Astrocyte of the hippocampus (primary cell): ENCODE results near the gene RHOB.
A peak's percentile ranks its signal among the peaks of the same experiment; 100 is the strongest.

ENCODE experiments used
- DNase-seq: peaks from one replicate; pipeline ENCODE4 v3.0.0; 2011; ENCODE audit warnings: low read depth, low spot score

RHOB gene

GRCh38 chr2:20436716-20437470 lies 10.0 kb upstream of the RHOB start:
- DNase-seq = no peak

- peak; percentile 62 for DNase-seq
Observed at GRCh38 chr2:20438334-20439192, 8.3 kb upstream of the RHOB start.

DNA sequence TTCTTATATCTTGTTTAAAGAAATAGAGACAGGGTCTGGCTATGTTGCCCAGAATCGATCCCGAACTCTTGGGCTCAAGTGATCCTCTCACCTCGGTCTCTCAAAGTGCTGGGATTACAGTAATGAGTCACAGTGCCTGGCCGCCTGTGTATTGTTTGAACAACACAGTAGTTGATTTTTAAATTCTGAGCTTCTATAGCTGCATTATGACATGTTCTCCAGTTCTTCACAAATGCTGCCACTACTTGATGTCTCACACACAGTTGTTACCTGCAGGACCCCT lies 7.7 kb upstream of the RHOB start:
- peak; percentile 48 for DNase-seq

DNA sequence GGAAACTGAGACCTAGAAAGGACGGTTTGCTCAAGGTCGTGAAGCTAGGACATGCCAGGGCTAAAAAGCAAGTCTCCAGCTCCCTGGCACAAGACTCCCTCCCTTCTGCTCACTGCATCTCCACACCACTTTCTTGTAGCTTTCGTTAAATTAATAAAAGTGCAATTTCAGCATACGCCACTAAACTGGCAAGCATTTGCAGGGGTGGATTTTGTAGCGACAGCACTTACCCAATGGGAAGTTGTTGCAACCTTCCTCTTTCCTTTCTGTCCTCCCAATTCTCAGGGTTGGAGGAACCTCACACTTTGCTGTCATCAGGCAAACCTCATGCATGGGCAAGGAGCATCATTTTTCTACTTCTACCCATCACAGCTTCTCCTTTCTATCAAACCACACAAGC lies 7.4 kb upstream of the RHOB start:
- no peak for DNase-seq

GRCh38 chr2:20440001-20440560 lies 6.8 kb upstream of the RHOB start:
- DNase-seq = no peak

DNA sequence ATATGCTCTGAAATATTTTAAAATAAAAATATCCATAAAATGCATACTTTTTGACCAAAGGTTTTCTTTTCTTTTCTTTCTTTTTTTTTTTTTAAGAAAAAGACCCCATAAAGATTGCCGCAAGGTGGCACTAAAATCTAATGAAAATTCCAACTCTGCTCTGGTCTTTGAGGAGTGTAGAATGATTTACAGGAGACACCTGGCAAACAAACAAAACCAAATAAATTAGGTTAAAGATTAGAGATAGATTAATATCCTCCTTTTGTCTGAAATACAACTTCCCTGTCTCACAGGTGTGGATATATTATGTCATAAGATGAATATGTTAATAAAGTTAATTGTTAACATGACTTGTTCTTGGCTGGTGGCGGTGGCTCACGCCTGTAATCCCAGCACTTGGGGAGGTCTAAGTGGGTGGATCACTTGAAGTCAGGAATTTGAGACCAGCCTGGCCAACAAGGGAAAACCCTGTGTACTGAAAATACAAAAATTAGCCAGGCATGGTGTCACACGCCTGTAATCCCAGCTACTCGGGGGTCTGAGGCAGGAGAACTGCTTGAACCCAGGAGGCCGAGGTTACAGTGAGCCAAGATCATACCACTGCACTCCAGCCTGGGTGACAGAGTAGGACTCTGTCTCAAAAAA lies 3.5 kb upstream of the RHOB start:
- peak; percentile 67 for DNase-seq

- peak; percentile 61 for DNase-seq
Observed at GRCh38 chr2:20444101-20444992, 2.5 kb upstream of the RHOB start.

DNA sequence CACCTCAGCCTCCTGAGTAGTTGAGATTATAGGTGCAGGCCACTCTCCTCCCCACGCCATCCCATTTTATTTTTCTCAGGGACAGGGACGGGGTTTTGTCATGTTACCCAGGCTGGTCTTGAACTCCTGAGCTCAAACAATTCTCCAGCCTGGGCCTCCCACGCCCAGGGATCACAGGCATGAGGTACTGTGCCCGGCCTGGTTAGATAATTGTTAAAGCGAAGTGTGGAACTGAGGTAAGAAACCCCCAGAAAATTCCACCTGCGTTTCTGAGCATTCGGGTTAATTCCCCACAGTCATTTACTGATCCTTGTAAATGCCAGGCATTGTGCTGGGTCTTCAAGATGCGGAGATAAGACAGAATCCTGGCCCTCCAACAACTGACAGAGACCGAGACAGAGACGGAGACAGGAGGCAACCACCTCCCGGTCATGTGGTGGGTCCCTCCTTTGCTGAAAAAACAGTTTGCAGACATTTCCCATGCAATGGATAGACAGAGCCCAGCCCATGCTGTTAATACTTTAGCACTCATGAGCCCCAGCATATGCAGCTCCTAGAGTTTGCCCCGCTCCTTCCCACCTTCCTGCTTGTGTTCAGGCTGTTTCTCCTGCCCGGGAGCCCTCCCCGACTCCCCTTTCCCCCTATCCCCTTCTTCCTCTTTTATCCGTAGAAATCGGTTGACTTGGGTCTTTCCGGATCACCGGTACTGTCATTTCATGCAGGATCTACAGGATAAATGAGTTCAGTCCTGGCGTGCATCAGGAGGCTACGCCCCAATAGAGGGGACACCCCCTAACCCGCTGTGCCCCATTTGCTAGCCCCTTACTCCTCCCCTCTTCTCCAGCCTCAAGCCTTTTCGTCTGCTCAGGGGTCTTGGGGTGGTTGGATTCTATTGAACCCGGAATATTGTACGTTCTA lies 1.6 kb upstream of the RHOB start:
- no peak for DNase-seq

- no peak for DNase-seq
Observed at GRCh38 chr2:20446255-20446916, 488 bp upstream of the RHOB start.

DNA sequence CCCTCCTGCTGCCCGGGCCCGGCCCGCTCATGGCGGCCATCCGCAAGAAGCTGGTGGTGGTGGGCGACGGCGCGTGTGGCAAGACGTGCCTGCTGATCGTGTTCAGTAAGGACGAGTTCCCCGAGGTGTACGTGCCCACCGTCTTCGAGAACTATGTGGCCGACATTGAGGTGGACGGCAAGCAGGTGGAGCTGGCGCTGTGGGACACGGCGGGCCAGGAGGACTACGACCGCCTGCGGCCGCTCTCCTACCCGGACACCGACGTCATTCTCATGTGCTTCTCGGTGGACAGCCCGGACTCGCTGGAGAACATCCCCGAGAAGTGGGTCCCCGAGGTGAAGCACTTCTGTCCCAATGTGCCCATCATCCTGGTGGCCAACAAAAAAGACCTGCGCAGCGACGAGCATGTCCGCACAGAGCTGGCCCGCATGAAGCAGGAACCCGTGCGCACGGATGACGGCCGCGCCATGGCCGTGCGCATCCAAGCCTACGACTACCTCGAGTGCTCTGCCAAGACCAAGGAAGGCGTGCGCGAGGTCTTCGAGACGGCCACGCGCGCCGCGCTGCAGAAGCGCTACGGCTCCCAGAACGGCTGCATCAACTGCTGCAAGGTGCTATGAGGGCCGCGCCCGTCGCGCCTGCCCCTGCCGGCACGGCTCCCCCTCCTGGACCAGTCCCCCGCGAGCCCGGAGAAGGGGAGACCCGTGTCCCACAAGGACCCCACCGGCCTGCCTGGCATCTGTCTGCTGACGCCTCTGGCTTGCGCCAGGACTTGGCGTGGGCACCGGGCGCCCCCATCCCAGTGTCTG lies 767 bp downstream of the RHOB start:
- peak; percentile 76 for DNase-seq

DNA sequence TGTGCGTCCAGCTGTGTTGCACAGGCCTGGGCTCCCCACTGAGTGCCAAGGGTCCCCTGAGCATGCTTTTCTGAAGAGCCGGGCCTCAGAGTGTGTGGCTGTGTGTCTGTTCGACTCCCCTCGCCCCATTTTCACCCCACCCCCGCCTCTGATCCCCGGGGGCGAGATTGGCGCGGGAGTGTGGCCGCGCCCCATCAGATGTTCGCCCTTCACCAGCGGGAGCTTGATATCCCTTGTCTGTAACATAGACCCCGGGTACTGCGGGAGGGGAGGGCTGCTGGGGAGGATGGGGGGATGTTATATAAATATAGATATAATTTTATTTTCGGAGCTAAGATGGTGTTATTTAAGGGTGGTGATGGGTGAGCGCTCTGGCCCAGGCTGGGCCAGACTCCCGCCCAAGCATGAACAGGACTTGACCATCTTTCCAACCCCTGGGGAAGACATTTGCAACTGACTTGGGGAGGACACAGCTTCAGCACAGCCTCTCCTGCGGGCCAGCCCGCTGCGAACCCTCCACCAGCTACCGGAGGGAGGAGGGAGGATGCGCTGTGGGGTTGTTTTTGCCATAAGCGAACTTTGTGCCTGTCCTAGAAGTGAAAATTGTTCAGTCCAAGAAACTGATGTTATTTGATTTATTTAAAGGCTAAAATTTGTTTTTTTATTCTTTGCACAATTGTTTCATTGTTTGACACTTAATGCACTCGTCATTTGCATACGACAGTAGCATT lies 1.5 kb downstream of the RHOB start:
- DNase-seq = peak; percentile 45

DNA sequence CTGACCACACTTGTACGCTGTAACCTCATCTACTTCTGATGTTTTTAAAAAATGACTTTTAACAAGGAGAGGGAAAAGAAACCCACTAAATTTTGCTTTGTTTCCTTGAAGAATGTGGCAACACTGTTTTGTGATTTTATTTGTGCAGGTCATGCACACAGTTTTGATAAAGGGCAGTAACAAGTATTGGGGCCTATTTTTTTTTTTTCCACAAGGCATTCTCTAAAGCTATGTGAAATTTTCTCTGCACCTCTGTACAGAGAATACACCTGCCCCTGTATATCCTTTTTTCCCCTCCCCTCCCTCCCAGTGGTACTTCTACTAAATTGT lies 2.1 kb downstream of the RHOB start:
- DNase-seq = no peak

GRCh38 chr2:20449501-20450200 lies 2.8 kb downstream of the RHOB start:
- DNase-seq = peak; percentile 35

DNA sequence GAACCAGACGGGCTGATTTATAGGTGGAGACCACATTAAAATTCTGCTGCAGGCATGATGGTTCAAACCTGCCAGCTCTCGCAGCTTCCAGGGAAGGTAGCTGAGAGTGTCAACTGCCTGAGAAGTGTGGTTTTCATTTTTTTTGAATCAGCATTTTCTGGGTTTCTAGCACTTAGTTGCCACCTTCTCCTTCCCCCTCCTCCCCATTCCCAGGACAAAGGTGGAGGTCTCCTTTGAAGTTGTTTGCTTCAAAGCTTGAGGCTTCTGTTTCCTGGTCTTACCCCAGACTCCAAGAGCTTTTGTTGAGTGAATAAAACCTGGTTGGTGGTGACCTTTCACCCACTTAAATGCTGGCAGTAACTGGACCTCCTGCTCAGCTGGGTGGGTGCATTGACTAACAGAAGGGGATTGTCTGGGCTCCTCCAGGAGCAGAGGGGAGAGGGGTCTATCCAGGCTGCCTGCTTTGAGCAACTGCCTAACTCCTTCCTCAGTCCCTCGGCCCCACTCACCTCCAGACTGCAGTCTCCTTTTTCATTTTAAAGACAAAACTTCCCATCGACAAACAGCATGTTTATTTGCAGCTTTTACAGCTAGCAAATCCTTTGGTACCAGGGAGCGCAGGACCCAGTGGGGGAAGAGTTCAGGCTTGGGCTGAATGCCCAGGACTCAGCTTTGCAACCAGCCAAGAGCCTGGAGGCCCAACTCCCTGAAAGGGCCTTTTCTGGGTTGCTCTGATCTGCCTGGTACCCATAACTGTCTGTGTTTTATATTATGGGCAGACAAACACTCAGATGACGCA lies 3.5 kb downstream of the RHOB start:
- peak; percentile 89 for DNase-seq

DNA sequence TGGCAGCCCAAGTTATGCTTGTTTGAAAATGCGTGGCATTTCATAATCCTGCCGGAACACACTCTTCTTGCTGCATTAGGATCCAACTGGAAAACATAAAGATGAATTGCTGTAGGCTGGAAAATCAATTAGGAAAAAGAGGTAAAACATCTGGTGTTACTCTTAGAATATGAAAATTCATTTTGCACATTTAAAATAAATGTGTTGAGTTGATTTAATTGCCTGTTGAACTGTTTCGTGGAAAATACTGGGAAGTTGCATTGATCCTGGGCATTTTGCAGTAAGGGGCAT lies 4.1 kb downstream of the RHOB start:
- DNase-seq = no peak

- DNase-seq = peak; percentile 59
Observed at GRCh38 chr2:20451341-20451740, 4.5 kb downstream of the RHOB start.
